Stimulated activated CD4-positive, alpha-beta T cell treated with anti-CD3 and anti-CD28 coated beads, TNF-alpha, amount 100 ng/mL, for 4 hours (primary cell): ENCODE measurements around the gene AKAP8L.
"Not testable (repeated sequence)": the region's sequence is repeated elsewhere in the genome, so short reads cannot be mapped to it uniquely, and the experiment has no call there.

Source experiments
- DNase-seq, 3 experiments: peaks; one replicate each; pipeline ENCODE4 v3.0.0-alpha.2; 2020; ENCODE audit warnings: low read depth in 3 of 3

AKAP8L gene

DNA sequence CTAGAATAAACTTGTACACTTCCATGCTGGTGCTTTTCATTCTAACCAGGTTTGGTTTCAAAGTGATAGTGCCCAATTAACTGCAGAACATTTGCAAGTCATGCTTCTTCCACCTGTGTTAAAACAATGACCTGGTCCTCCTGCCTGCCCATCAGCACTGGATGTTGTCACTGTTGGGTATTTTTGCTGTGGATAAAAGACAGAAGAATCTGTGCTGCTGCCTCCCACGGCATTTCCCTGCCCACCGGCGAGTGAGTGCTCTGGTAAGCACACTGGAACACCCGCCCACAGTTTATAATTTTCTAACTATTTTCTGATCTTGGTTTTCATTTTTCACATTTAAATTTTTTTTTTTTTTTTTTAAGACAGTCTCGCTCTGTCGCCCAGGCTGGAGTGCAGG is 36.9 kb downstream of the AKAP8L start:
- DNase-seq = no peak

DNA sequence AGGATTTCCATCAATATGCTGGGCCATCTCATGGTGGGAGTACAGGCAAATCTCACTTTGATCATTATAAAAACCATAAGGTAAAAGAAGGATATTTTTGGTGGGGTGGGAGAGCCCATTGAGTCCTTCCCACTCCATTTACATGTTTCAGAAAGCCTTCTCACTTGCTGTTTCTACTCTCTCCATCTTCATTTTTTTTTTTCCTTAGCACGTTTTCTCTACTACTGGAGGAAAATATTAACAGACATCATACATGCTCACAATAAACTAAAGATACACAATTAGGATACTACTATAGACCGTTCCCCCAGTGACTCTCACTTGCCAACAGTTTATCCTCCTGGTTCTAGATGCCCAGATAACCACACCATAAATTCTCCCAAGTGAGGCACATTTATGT is 37.4 kb downstream of the AKAP8L start:
- no peak for DNase-seq

DNA sequence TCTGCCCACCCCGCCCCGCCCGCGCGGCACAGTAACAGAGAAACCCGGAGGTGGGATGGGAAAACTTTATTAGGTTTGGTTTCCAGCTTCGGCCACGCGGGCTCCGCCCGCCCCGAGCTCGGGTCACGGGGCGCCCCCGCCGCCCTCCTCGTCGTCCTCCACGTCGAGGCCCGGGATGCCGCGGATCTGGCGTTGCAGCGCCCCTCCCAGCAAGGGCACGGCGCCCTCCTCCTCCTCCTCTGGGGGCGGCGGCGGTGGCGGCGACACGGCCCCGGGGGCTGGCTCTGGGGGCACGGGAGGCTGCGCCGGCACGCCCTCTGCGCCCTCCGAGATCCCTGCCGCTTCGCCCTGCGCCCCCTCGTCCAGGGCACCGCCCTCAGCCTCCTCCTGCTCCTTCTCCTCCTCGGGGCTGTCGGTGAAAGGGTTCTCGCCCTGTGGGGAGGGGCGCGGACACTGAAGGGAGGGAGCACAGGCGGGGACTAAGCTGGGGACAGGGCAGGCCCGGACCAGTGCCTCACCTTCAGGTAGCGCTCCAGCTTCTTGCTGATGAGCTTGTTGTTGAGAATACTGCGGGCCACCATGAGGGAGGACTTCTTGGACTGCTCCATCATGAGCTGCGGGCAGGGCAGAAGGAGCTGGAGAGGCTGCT is 38.7 kb downstream of the AKAP8L start:
- no peak for DNase-seq

DNA sequence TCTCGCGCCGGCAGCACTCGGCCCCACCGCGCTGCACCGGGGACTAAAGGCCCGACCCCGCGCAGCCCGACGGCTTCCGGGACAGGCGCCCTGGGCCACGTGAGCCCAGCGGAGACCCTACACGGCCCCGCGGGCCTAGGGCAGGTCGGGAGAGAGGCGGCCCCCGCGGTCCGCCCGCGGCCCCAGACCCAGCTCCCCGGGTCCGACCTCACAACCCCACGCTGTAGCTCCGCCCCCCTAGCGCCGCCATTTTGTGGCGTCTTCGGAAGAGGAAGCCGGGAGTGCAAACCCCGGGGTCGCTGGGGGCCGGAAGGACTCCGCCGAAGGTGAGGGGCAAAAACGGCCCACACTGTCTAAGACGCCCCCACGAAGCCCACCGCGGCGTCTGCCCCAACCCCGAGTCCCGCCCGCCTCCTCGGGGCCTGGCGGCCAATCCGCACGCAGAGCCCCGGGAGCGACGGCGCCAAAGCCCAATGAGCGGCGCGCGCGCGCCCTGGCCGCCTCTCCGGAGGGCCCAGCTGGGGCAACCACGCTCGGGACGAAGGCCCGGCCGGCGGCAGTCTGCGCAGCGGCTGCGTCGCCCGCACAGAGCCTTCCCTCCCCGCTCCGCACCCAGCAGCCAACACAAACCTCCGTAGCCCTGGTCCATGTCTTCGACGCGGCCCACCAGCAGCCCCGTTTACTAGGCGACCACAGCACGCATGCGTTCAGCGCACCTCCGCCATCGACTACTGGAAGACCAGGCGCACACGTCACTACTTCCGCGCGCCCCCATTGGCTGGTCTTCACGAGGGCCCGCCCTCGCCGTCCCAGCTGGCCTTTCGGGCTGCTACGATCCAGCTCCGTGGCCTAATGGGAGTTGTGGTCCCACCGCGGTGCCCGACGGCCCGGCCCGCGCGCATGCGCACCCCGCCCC is 39.4 kb downstream of the AKAP8L start, which contains the start of gene AKAP8:
TSS of gene AKAP8 (minus strand) at position 705 of the 916 bp plus-strand sequence. CDS start at position 649, 56 bp downstream.
- DNase-seq = peak; percentile 90 to 98 (median 97)

DNA sequence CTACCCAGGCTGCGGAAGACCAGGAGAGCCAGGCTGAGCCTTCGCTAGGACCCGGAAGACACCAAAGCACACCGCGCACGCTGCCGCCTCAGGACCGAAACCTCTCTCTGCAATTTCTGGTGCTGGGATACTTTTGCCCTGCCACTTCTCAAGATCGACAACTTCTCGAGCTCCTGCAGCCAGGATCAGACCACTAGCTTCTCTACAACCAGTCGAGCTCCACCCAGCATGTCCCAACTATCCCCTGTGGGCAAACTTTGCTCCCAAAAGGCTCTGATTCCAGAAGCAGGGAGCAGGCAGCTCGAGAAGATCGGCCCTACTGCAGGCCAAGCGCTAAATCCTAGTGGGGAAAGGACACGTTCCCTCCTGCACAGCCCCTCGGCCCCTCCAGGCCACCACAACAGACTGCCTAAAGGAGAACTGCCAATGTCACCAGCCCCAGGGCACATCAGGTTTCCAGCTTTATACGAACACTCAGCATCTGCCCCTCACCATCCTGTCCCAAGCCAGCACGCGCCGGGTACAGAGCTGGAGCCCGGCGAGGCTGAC is 40.2 kb downstream of the AKAP8L start:
- peak; percentile 10 to 24 (median 19) for DNase-seq

DNA sequence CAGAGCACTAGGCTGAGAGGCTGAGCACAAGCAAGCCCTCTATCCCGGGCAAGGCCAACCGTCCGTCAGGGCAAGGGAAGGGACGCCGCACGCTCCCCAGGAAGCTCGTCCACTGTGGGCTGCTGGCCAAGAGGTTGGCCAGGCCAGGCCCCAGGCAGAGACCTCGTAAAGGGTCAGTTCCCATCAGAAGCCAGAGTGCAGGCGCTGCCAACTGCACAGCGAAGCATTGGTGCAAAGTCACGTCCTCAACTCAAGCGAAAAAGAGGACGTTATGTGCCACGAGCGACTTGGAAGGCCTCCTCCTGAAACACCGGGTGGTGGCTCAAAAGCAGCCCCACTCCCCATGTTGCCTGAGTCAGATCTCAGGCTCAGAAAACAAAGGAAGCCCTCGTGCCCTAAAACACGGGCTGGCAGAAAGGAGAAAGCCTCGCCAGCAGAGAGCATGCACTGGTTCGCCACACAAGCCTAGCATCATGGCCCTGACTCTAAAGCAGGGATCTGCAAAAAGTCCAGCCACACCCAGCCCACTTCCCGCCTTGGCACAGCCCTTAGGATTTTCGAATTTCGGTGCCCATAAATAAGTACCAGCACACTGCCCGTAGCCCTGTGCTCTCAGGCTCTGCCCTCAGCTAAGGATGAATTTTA is 43.9 kb downstream of the AKAP8L start:
- DNase-seq = no peak

DNA sequence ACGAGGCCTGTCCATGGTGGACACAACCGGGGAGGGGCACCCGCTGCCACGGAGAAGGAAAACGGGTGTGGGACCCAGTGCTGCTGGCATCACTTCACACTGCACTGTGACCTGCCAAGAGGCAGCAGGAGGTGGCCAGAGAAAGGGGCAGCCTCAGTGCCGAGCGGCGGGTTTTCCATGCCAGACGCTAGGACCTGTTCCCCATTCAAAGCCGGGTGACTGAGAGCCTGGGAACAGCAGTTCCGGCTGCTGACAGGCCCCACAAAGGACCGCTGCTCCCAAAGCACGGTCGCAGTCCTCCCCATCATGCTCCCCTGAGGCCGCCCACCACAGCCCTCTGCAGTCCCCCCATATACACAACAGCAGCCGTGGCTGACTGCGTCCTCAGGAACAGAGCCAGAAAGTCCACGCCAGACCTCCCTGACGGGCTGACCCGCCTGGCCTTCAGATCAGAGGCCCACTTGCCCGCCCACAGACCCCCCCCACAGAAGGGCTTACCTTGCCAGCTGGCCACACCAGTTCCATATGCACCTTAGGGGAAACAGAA is 44.6 kb downstream of the AKAP8L start:
- DNase-seq = no peak

DNA sequence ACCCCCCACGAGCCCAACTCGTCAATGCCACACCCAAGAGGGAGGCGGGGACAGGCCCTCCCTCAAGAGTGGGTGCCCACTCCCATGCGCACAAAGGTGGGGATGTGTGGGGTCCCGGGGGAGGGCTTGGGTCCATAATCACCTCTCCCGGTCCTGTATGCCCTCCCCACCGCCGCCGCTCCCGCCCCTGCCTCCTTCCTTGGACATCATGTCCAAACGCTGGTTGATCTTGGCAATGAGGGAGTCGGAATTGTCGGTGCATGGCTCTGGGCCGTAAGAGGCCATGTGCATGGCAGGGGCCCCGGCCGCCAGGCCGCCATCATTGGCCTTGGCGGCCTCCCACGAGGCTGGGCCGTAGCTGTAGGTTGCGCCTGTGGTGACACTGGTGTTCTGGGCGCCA is 45.1 kb downstream of the AKAP8L start:
- DNase-seq = no peak

DNA sequence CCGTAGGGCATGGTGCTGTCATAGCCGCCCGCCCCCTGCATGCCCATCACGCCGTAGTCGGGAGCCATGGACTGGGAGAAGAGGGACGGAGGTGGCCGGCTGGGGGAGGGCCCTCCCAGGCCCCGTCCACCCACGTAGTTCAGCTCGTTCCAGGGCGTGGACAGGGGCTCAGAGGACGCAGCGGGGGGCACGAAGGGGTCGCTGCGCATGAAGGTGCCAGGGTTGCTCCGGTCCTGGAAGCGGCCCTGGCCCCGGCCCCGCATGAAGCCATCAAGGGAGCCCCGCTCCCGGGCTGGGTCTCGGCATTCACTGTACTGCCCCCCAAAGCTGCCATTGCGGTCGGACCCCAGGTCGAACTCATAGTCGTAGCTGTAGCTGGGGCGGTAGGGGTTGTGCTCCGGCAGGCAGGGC is 45.9 kb downstream of the AKAP8L start:
- DNase-seq = no peak

DNA sequence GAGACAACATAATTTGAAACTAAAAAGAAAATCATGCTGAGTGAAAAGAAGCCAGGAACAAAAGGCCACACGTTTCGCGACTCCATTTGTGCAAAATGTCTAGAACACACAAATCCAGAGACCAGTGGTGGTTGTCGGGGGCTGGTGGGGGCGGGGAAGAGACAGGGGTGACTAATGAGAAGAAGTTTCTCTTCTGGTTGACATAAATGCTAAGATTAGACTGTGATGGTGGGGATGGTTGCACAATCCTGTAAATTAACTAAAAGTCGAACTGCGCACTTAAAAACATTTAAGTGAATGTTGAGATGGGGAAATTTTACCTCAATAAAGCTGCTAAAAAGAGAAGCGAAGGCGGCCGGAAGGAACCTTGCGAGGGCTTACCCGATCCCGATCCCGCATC is 46.3 kb downstream of the AKAP8L start:
- no peak for DNase-seq

DNA sequence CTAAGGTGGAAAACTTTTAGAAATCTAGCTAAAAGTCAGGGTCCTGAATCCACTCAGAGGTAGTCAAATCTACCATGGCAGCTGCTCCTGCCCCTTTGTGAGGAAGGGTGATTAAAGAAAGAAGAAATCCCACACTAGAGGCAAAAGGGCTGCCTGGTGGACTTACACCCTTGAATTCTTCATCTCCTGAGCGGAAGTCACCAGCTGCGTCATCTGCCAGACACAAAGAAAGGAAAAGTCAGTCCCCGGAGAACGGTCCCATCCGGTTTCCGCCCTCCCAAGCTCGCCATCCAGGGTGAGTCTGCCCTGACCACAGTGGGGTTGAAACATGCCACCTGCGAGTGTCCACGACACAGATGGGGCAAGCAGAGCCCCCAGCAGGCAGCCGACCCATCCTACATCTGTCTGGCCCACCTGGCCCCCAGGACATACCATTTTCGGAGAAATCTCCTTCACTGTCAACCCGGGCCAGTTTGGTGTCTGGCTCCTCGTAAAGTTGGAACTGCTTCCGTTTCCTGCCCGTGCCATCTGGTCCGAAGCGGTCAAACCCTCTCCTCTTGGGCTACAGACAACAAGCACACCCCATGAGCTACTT is 46.9 kb downstream of the AKAP8L start:
- no peak for DNase-seq

DNA sequence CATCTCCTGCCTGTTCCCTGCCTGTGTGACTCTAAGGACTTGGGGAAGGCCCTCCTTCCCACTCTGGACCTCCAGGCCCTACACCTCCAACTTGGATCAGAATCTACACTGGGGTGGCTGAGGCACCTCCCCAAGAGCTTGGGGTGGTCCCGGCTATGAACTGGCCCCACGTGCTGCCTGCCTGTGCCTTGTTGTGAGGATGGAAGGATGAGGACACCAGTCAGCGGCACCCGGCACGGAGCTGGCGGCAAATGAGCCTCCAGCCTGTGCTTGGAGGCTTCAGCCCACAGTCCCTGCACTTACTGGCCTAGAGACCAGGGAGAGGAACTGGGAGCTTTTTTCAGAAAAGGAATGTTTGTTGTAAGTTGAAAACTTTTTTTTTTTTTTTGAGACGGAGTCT is 47.7 kb downstream of the AKAP8L start:
- no peak for DNase-seq

DNA sequence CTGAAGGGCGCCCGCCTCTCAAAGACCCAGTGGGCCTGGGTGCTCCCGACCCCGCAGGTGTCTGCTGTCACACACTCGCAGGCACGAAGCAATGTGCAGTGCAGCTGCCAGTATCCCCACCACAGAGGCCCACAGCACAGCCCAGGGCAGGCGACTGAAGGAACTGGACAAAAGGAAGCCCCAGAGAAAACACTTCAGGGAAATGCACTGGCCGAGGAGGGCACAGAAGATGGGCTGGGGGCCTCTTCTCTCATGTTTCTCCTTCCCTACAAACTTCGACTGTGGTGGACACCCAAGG is 49.2 kb downstream of the AKAP8L start:
- no peak for DNase-seq

DNA sequence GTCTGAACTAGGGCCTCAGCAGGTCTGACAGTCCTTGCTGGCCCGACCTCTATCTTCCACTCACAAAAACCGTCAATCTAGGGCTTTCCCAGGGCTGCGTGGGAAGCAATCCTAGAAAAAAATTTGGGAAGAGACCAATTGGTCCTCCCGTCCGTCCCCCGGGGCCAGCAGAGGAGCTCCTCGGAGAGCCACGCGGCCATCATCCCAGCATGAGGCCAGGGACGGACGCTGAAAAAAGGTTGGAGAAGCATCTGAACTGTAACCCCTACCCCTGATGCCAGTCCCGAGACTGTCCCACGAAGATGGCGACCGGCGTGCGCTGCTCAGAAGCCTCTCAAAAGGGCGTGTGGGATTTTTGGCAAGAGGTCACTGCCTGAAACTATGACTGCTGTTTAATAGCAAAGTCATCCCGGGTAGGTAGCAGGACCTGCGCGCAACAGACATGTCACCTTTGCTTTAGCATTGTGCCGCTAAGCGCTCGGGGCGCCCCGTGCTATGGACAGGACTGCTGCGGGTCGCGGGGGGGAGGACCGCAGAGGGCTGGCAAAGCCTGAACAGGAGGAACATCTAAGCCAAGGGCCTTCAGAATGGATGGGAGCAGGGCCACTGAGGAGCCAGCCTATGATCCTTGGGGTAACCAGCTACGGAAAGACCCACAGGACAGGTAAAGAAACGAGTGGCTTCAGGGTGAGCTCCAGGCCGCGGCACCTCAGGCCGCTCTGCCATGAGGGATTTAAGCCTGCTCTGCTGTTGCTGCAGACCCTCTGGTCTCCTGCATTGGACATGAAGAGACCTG is 49.8 kb downstream of the AKAP8L start:
- no peak for DNase-seq

DNA sequence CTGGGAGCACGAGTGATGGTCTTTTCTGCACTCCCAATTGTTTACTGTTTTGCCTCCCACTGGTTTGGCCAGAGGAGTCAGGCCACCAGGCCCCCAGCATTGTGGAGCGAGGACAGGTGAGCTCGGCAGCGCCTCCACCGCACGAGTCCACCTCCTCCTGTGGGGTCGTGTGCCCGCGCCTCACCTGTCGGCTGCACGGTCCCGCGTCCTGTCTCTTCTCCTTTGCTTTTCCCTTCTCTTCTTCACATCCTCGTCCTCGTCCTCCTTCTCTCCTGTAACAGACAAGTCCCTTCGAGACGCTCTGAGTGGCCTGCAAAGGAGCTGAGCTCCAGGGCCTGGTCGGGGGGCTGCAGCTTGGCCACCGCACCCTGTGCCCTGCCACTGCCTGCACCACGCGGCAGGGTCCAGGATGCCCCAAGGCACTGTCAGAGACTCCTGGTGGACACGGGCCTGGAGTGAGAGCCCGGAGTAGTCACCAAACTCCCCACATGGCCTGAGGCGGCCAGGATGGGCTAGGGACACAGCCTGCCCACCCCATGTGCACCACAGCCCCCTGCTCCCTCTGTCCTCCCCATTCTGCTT is 50.6 kb downstream of the AKAP8L start:
- no peak for DNase-seq

DNA sequence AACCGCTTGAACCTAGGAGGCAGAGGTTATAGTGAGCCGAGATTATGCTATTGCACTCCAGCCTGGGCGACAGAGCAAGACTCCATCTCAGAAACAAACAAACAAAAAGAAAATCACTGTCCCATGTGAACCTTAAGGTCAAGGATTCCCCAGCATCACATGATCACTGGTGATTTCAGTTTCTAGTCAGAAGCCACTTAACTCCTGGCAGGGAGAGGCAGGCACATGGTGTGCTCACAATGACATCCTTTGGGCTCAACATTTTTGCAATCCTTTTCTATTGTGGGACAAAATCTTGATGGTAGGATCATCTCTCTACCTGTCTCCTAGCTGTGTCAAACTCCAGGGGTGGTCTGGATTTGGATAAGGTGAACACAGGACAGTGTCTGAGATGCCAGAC is 51.3 kb downstream of the AKAP8L start:
- no peak for DNase-seq

DNA sequence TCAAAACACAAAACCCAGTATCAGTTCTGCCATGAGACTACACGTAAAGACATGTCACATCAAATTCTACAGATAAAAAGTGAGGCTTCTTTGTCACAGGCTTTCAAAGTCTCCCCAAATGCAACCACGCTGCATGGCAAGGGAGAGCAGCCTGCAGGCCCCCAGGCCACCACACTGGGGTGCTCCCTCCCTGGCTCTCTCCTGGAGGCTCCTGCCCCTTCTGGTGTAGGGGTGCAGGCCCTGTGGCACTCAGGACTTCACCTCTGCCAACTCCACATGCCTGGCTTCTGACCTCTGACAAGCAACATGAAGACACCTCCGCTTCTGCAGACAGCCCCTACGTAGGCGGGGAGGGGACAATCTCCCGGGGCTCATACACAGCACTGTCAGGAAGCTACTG is 53.5 kb downstream of the AKAP8L start:
- no peak for DNase-seq

DNA sequence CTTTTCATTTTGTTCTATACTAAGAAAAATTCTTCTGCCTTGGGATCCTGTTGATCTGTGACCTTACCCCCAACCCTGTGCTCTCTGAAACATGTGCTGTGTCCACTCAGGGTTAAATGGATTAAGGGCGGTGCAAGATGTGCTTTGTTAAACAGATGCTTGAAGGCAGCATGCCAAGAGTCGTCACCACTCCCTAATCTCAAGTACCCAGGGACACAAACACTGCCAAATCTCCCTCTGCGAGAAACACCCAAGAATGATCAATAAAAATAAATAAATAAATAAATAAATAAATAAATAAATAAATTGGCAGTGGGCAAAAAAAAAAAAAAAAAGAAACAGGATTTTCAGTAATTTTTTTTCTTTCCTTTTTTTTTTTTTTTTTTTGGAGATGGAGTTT is 55.0 kb downstream of the AKAP8L start:
- not testable (repeated sequence) for DNase-seq

DNA sequence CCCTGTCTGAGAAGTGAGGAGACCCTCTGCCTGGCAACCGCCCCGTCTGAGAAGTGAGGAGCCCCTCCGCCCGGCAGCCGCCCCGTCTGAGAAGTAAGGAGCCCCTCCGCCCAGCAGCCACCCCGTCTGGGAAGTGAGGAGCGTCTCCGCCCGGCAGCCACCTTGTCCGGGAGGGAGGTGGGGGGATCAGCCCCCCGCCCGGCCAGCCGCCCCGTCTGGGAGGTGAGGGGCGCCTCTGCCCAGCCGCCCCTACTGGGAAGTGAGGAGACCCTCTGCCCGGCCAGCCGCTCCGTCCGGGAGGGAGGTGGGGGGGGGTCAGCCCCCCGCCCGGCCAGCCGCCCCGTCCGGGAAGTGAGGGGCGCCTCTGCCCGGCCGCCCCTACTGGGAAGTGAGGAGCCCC is 55.7 kb downstream of the AKAP8L start:
- DNase-seq = not testable (repeated sequence)

DNA sequence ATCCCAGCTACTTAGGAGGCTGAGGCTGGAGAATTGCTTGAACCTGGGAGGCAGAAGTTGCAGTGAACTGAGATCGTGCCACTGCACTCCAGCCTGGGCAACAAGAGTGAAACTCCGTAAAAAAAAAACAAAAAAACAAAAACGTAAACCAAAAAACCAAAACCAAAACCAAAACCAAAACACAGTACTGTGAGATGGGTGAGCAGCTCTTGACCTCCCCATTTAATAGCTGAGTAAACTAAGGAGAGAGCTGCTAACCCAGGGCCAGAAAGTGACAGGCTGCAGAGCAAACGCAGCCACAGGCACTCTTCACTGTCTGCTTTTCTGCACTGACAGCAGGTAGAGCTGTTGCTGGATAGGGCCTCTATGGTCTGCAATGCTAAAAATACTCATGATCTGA is 58.8 kb downstream of the AKAP8L start:
- DNase-seq = not testable (repeated sequence)

DNA sequence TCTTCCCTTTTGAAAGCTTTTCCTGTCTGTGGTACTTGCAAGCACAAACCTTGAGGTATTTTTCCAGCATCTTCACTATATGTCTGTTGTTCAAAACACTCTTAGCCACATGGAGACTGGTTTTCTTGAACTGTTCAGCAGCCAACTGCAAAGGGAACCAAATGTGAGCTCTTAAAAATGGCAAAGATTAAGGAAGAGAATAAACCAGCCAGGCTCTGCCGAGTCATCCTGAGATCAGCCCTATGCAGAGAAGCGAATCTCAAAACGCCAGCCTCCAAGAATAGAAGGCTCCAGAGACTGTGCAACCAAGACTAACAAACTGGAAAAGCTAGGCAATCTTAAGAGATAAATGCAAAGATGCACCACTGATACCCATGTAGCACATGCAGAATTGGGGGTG is 59.9 kb downstream of the AKAP8L start:
- DNase-seq = no peak
